ENCODE results near the gene MYO19. TPM values are rescaled to one million over a fixed set of nuclear protein-coding genes. Genes with fewer than 3 reads are reported as not detected.

Gene MYO19
- total and polyA plus RNA-seq, 8 donors = 16.4 to 46.4 (median 28.3) TPM

DNA sequence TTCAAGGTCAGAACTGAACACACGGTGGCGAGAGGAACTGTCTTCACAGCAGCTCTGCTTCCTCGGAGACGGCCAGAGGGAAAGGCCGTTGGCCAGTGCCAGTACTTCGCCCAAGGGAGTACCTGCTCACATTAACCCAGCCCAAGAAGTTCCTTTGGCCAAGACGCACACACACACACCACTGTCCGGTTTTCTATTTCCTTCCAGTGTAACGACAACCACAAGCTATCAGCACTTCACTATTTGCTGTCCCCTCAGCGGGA lies 9.3 kb upstream of the MYO19 start:
- peak overlapping the region; percentile 68 to 97 (median 95) for H3K4me3 ChIP-seq
- no peaks in the 10 kb centered on the region for H3K27me3 ChIP-seq
- ATAC-seq (peak; percentile 1 to 10 (median 5)), DNase-seq (peak in 5 of 6 donors; percentile 25 to 62 (median 43)), FAIRE-seq (no peak)
- WGBS, 2 donors = 0% methylated on average over 10 of the region's 10 CpGs
- no peaks in the 10 kb centered on the region for H3K9me3 ChIP-seq
- TF ChIP-seq, protein P1, sequence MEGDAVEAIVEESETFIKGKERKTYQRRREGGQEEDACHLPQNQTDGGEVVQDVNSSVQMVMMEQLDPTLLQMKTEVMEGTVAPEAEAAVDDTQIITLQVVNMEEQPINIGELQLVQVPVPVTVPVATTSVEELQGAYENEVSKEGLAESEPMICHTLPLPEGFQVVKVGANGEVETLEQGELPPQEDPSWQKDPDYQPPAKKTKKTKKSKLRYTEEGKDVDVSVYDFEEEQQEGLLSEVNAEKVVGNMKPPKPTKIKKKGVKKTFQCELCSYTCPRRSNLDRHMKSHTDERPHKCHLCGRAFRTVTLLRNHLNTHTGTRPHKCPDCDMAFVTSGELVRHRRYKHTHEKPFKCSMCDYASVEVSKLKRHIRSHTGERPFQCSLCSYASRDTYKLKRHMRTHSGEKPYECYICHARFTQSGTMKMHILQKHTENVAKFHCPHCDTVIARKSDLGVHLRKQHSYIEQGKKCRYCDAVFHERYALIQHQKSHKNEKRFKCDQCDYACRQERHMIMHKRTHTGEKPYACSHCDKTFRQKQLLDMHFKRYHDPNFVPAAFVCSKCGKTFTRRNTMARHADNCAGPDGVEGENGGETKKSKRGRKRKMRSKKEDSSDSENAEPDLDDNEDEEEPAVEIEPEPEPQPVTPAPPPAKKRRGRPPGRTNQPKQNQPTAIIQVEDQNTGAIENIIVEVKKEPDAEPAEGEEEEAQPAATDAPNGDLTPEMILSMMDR (IDR thresholded peaks at IDR 0.05) = no peak
- peaks cover 20 to 39% (median 29%) of the 10 kb centered on the region in 3 donors for H3K4me1 ChIP-seq
- no peaks in the 10 kb centered on the region for H3K36me3 ChIP-seq
- H3K27ac ChIP-seq = peak overlapping the region; percentile 98 to 99 (median 99)
- intact Hi-C loops (cut with DNase I) = no loop called here

DNA sequence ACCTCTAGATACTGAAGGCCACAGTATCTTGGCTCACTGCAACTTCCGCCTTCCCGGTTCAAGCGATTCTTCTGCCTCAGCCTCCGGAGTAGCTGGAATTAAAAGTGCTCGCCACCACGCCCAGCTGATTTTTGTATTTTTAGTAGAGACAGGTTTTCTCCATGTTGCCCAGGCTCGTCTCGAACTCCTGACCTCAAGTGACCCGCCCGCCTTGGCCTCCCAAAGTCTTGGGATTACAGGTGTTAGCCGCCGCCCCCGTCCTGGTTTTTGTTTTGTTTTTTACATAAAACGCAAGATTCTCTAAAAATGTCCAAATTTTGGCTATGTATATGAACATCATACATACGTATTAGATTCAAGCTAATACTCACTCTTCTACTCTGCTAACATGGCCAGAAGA lies 8.1 kb upstream of the MYO19 start:
- Histone ChIP-seq H3K4me3 (no peak overlapping the region), H3K27ac (no peak overlapping the region), H3K27me3 (no peaks in the 10 kb centered on the region), H3K36me3 (no peaks in the 10 kb centered on the region), H3K9me3 (no peaks in the 10 kb centered on the region), H3K4me1 (peaks cover 15 to 28% (median 18%) of the 10 kb centered on the region in 3 donors)
- 94 to 95% methylated on average over 15 of the region's 15 CpGs for WGBS, 2 donors
- intact Hi-C loops (cut with DNase I) = no loop called here
- DNase-seq = no peak
- FAIRE-seq = no peak
- TF ChIP-seq, protein P1 (IDR thresholded peaks at IDR 0.05) = no peak
- ATAC-seq = no peak

DNA sequence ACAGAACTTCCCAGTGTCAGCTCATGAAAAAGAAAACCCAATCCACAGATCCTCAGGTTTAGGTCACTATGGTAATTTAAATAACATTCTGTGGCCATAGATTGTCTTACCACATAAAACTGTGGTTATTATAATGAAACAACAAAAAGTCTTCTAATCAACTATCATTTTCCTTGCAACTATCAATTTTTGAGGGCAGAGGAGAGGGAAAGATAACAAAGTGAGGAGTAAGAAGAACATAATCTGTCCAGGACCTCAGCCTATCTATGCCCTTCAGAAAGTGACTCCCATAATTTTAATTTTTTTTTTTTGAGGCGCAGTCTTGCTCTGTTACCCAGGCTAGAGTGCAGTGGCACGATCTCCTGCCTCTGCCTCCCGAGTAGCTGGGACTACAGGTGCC lies 6.0 kb upstream of the MYO19 start:
- DNase-seq (no peak), FAIRE-seq (no peak), ATAC-seq (no peak)
- H3K27ac ChIP-seq = no peak overlapping the region
- H3K4me1 ChIP-seq = peaks cover 0 to 14% (median 4%) of the 10 kb centered on the region in 3 donors
- intact Hi-C loops (cut with DNase I) = no loop called here
- H3K9me3 ChIP-seq = no peaks in the 10 kb centered on the region
- no peaks in the 10 kb centered on the region for H3K27me3 ChIP-seq
- no peaks in the 10 kb centered on the region for H3K36me3 ChIP-seq
- H3K4me3 ChIP-seq = no peak overlapping the region
- TF ChIP-seq, protein P1 (IDR thresholded peaks at IDR 0.05) = no peak
- WGBS, 2 donors = 97 to 100% methylated on average over 3 of the region's 3 CpGs

DNA sequence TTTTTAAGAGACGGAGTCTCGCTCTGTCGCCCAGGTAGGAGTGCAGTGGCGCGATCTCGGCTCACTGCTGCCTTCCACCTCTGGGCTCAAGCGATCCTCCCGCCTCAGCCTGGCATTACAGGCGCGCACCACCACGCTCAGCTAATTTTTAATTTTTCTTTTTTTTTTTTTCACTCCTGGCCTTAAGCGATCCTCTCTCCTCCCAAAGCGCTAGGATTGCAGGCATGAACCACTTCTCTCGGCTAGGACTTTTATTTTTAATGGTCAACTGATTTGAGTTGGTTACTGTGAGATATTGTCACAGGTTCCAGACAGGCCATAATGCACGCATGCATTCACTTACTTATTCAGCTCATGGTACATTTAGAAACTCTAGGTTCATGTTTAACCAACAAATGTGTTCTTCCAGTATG lies 1.0 kb upstream of the MYO19 start:
- no peaks in the 10 kb centered on the region for H3K27me3 ChIP-seq
- intact Hi-C loops (cut with DNase I) = no loop called here
- TF ChIP-seq, protein P1 (IDR thresholded peaks at IDR 0.05) = no peak
- FAIRE-seq (no peak), DNase-seq (no peak), ATAC-seq (peak in 3 of 4 donors; percentile 19 to 38 (median 36))
- H3K36me3 ChIP-seq = no peaks in the 10 kb centered on the region
- peak overlapping the region; percentile 85 to 95 (median 91) for H3K27ac ChIP-seq
- WGBS, 2 donors = 7 to 10% methylated on average over 15 of the region's 15 CpGs
- peak overlapping the region; percentile 55 to 82 (median 73) for H3K4me3 ChIP-seq
- no peaks in the 10 kb centered on the region for H3K9me3 ChIP-seq
- peaks cover 0 to 5% (median 0%) of the 10 kb centered on the region in 3 donors for H3K4me1 ChIP-seq

DNA sequence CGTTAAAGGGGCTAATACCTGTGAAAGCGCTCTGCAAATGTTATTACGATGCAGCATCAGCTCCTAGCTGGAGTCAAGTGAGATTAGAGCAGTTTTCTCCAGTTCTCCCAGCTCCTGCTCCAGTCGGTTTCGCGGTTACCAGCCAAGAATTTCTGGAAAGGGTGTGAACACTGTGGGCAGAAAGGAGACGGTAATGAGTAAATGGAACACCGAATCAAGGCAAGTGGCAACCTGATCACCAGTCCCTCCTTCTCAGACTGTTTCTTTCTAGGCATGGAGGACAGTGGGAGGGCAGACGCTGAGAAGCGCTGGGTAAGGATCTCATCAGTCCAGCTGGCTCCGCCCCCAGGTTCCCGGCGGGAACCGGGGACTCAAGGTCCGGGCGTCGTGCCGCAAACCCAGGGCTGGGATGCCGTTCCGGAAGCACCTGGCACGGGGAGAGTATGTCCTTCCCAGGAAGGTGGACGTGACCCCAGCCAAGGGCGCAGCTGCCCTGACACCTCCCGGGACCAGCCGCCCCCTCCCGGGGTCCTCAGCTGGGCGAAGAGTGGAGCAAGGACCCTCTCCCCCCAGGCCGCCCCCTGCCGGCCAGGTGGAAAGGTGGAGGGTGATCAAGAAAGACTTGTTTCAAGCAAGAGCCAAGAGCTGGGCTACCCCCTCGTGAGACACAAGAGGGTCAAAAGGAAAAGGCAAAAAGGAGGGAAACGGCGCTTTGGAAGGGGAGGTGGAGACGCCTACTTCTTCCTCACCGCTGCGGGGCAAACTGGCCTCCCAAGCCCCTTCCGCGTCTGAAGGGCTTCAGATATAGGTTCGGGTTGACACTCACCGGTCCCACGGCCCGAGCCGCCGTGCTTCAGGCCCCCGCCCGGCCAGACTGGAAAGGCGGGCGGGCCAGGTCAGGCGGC lies 481 bp downstream of the MYO19 start:
- intact Hi-C loops (cut with DNase I) = no loop called here
- H3K27ac ChIP-seq = peak overlapping the region; percentile 85 to 95 (median 91)
- TF ChIP-seq, protein P1 (IDR thresholded peaks at IDR 0.05) = peak; percentile 12 to 54 (median 32)

More for the DNA sequence above, 481 bp downstream of the MYO19 start:
- Histone ChIP-seq H3K4me3 (peak overlapping the region; percentile 55 to 82 (median 73)), H3K27me3 (no peaks in the 10 kb centered on the region), H3K9me3 (no peaks in the 10 kb centered on the region), H3K4me1 (peaks cover 0 to 5% (median 0%) of the 10 kb centered on the region in 3 donors), H3K36me3 (no peaks in the 10 kb centered on the region)
- peak; percentile 57 to 90 (median 75) for DNase-seq
- WGBS, 2 donors = 5 to 6% methylated on average over 48 of the region's 48 CpGs
- peak; percentile 50 to 66 (median 59) for ATAC-seq
- no peak for FAIRE-seq

Data from pancreas (tissue), 10 donors.